AG04450 (cell line): ENCODE measurements around the gene PCDHGA8. TPM values are rescaled to one million over a fixed set of nuclear protein-coding genes. Genes with fewer than 3 reads are reported as not detected.
A peak's percentile ranks its signal among the peaks of the same experiment; 100 is the strongest.
"Not testable (repeated sequence)": the region's sequence is repeated elsewhere in the genome, so short reads cannot be mapped to it uniquely, and the experiment has no call there.

ENCODE experiments used
- CTCF ChIA-PET: fragments of 300-600, 350-600 bp; formaldehyde crosslinking; extraction: SDS; loops from one replicate; lab custom pipeline; 2022; ENCODE audit warnings: antibody characterized with exemption, inconsistent platforms; lab: Charles Lee
- POLR2A ChIA-PET: fragments of 350-600 bp; formaldehyde crosslinking; extraction: SDS; loops from one replicate; lab custom pipeline; 2021; ENCODE audit warnings: antibody characterized with exemption, inconsistent platforms; lab: Yijun Ruan, JAX
- DNase-seq: peaks from one replicate; pipeline ENCODE4 v3.0.0-alpha.2; 2011; ENCODE audit warnings: low read depth, low spot score
- H3K27ac ChIP-seq: one replicate; pipeline ENCODE4 v1.5.1; 2012; ENCODE audit warnings: low read depth, low read length, control low read depth
- H3K27me3 ChIP-seq: one replicate; pipeline ENCODE4 v1.6.0; 2012; ENCODE audit warnings: low read length; ENCODE audit not compliant: control insufficient read depth, insufficient read depth
- H3K4me3 ChIP-seq: 2 replicates; pipeline ENCODE4 v1.5.1; 2011; ENCODE audit warnings: mild to moderate bottlenecking, low read depth, low read length, control low read depth
- H3K9me3 ChIP-seq: 2 replicates; pipeline ENCODE4 v1.5.1; 2012; ENCODE audit warnings: low read length; ENCODE audit not compliant: control insufficient read depth, insufficient read depth
- CTCF ChIP-seq: IDR thresholded peaks from 2 replicates; pipeline ENCODE4 v1.5.1; 2011; ENCODE audit warnings: low read depth, low read length, control low read depth, inconsistent platforms
- polyA plus RNA-seq: library from polyadenylated mRNA; depleted of rRNA; stranded (reverse); fragments of >200 nt; gene quantifications from 2 replicates; pipeline ENCODE4 v1.2.3, GENCODE V29; 2011

The PCDHGA8 gene
- polyA plus RNA-seq, 1 experiment, result 0.93 TPM

GRCh38 chr5:141345327-141345726, 47.1 kb upstream of the PCDHGA8 start:
- H3K4me3 ChIP-seq, result no peak overlapping the region
- DNase-seq, result no peak
- peaks cover 2% of the 10 kb centered on the region for H3K27me3 ChIP-seq
- ChIA-PET POLR2A (no interaction called here), CTCF (no interaction called here)
- no peak for TF ChIP-seq CTCF
- H3K9me3 ChIP-seq, result peaks cover 42% of the 10 kb centered on the region
- H3K27ac ChIP-seq, result no peak overlapping the region

- peaks cover 41% of the 10 kb centered on the region for H3K9me3 ChIP-seq
- H3K4me3 ChIP-seq, POLR2A ChIA-PET, H3K27me3 ChIP-seq, H3K27ac ChIP-seq, DNase-seq: not testable (repeated sequence)
- CTCF ChIA-PET, result interaction anchor here (1.5 to 5.8 kb wide), 2 partner anchors 7 to 217 kb away, joined by 3 to 46 read pairs; partner anchors contain the start of gene PCDHGA2
Observed at GRCh38 chr5:141346017-141346416, 46.4 kb upstream of the PCDHGA8 start.

- ChIA-PET CTCF (interaction anchor here (0.9 to 5.8 kb wide), 13 partner anchors 12 to 217 kb away, joined by 3 to 46 read pairs (median 7); partner anchors contain the start of genes PCDHGA1, PCDHGA10, PCDHGA2 and PCDHGA7), POLR2A (interaction anchor here (0.6 kb wide), 1 partner anchor 33 kb away, joined by 3 read pairs; no protein-coding TSS in a partner anchor)
- peak; percentile 54 for TF ChIP-seq CTCF
- peaks cover 2% of the 10 kb centered on the region for H3K27me3 ChIP-seq
- peak within 1 kb of the TSS; percentile 46 for H3K4me3 ChIP-seq
- H3K9me3 ChIP-seq, result peaks cover 43% of the 10 kb centered on the region
- H3K27ac ChIP-seq, result no peak within 1 kb of the TSS
- DNase-seq, result no peak
Observed at GRCh38 chr5:141349917-141350619, 42.4 kb upstream of the PCDHGA8 start, which contains the start of gene PCDHGB1. TSS of gene PCDHGB1 (plus strand) at chr5:141350099. CDS start at chr5:141350261, 162 bp downstream.

- Histone ChIP-seq H3K4me3 (no peak overlapping the region), H3K27ac (no peak overlapping the region), H3K9me3 (peaks cover 44% of the 10 kb centered on the region), H3K27me3 (peaks cover 2% of the 10 kb centered on the region)
- DNase-seq, result no peak
- ChIA-PET CTCF (interaction anchor here (0.6 to 5.8 kb wide), 6 partner anchors 17 to 212 kb away, joined by 3 to 46 read pairs (median 14); partner anchors contain the start of genes PCDHGA1, PCDHGB3 and TAF7), POLR2A (no interaction called here)
- TF ChIP-seq CTCF, result no peak
Observed at GRCh38 chr5:141351591-141351990, 40.8 kb upstream of the PCDHGA8 start.

GRCh38 chr5:141354900-141355469, 37.4 kb upstream of the PCDHGA8 start, which contains the start of gene PCDHGA4:
TSS of gene PCDHGA4 (plus strand) at chr5:141355021. CDS start at chr5:141355108, 87 bp downstream.
- peak; percentile 54 for TF ChIP-seq CTCF
- ChIA-PET POLR2A (interaction anchor here (1.0 kb wide), 1 partner anchor 209 kb away, joined by 3 read pairs; no protein-coding TSS in a partner anchor), CTCF (interaction anchor here (1.1 to 2.7 kb wide), 9 partner anchors 16 to 212 kb away, joined by 3 to 35 read pairs (median 6); partner anchors contain the start of genes PCDHGA10, PCDHGA2, PCDHGB7 and TAF7)
- Histone ChIP-seq H3K27me3 (peaks cover 2% of the 10 kb centered on the region), H3K4me3 (peak within 1 kb of the TSS; percentile 51), H3K9me3 (peaks cover 56% of the 10 kb centered on the region), H3K27ac (peak within 1 kb of the TSS; percentile 33)
- no peak for DNase-seq
